ENCODE measurements around the gene EVX2. TPM values are rescaled to one million over a fixed set of nuclear protein-coding genes. Genes with fewer than 3 reads are reported as not detected.

EVX2 gene
- total and polyA plus RNA-seq, 2 donors (not counting 1 experiment from before 2014, with no cell fraction given): not detected

- H3K27me3 ChIP-seq (replicated peaks in 1 of 4; ENCODE audit: control extremely low read depth in 1 of 4, control insufficient read depth in 3 of 4, insufficient read depth in 4 of 4, low read length in 3 of 4): peaks cover 0 to 95% (median 75%) of the 10 kb centered on the region in 4 experiments
- TF ChIP-seq CTCF (IDR thresholded peaks at IDR 0.05): no peak
- no peak for TF ChIP-seq EZH2 (IDR thresholded peaks at IDR 0.05; ENCODE audit: borderline replicate concordance, insufficient read depth, low read depth, low read length, poor library complexity, severe bottlenecking)
- ChIA-PET CTCF (interaction anchor here (1.0 to 1.7 kb wide), 2 partner anchors 12 to 1033 kb away, joined by 3 read pairs; no protein-coding TSS in a partner anchor), POLR2A (no interaction called here)
- Mint-ChIP-seq H3K27me3 (peaks cover 84% of the 10 kb centered on the region), H3K27ac (no peak overlapping the region), H3K4me3 (no peak overlapping the region), H3K4me1 (peaks cover 8% of the 10 kb centered on the region), H3K9me3 (ENCODE audit: insufficient read depth) (peaks cover 4% of the 10 kb centered on the region)
- no peaks in the 10 kb centered on the region for H4K20me1 ChIP-seq (ENCODE audit: control insufficient read depth, insufficient read depth, low read length, poor library complexity, severe bottlenecking)
- no peak overlapping the region for H3K4me2 ChIP-seq (replicated peaks; ENCODE audit: low read depth, low read length, poor library complexity, severe bottlenecking)
- H3K9ac ChIP-seq (ENCODE audit: low read length): no peak overlapping the region
- WGBS (ENCODE audit: insufficient coverage): 7% methylated on average over 9 of the region's 16 CpGs
- peaks cover 0 to 55% (median 2%) of the 10 kb centered on the region in 3 donors for H3K9me3 ChIP-seq (ENCODE audit: control extremely low read depth in 1 of 3, control insufficient read depth in 2 of 3, insufficient read depth in 1 of 3, low read length in 2 of 3)
- H3K4me1 ChIP-seq (ENCODE audit: control insufficient read depth in 2 of 2, insufficient read depth in 2 of 2, low read length in 2 of 2): peaks cover 0 to 10% of the 10 kb centered on the region in 2 donors
- no peaks in the 10 kb centered on the region for H3K36me3 ChIP-seq (replicated peaks in 1 of 2; ENCODE audit: control extremely low read depth in 1 of 2, control insufficient read depth in 1 of 2, extremely low read depth in 1 of 2, insufficient read depth in 2 of 2, low read length in 1 of 2)
- H3K4me3 ChIP-seq (ENCODE audit: control extremely low read depth in 1 of 5, extremely low read depth in 1 of 5, insufficient read depth in 1 of 5, low read depth in 2 of 5, low read length in 4 of 5): no peak overlapping the region
- no peak overlapping the region for H3K27ac ChIP-seq (ENCODE audit: low read length in 2 of 2)
- no peaks in the 10 kb centered on the region for H3K79me2 ChIP-seq (ENCODE audit: control insufficient read depth, insufficient read depth, low read length)
- no peak for DNase-seq
- no peak for ATAC-seq (ENCODE audit: low read depth)
- intact Hi-C loops (cut with micrococcal nuclease): no loop called here
- no peak overlapping the region for H2AFZ ChIP-seq (ENCODE audit: insufficient read depth, low read depth, low read length, poor library complexity, severe bottlenecking)
Observed at GRCh38 chr2:176114930-176115625, 31.3 kb upstream of the EVX2 start.
